Measurements from ENCODE around the gene ZNF555.
"Not testable (repeated sequence)": the region's sequence is repeated elsewhere in the genome, so short reads cannot be mapped to it uniquely, and the experiment has no call there.

The ZNF555 gene

GRCh38 chr19:2869618-2870017 lies 28.3 kb downstream of the ZNF555 start:
- DNase-seq (ENCODE audit: low spot score): no peak

- DNase-seq (ENCODE audit: low spot score): not testable (repeated sequence)
These were observed 30.9 kb downstream of the ZNF555 start for GRCh38 chr19:2872175-2872574.

GRCh38 chr19:2877398-2878331 lies 36.4 kb downstream of the ZNF555 start:
- DNase-seq (ENCODE audit: low spot score): no peak

GRCh38 chr19:2883686-2884439 lies 42.6 kb downstream of the ZNF555 start:
- DNase-seq (ENCODE audit: low spot score): peak; percentile 15

- no peak for DNase-seq (ENCODE audit: low spot score)
These were observed 44.5 kb downstream of the ZNF555 start for GRCh38 chr19:2885736-2886135.

- DNase-seq (ENCODE audit: low spot score): peak; percentile 72
These were observed 46.2 kb downstream of the ZNF555 start for GRCh38 chr19:2887391-2887914.

DNA sequence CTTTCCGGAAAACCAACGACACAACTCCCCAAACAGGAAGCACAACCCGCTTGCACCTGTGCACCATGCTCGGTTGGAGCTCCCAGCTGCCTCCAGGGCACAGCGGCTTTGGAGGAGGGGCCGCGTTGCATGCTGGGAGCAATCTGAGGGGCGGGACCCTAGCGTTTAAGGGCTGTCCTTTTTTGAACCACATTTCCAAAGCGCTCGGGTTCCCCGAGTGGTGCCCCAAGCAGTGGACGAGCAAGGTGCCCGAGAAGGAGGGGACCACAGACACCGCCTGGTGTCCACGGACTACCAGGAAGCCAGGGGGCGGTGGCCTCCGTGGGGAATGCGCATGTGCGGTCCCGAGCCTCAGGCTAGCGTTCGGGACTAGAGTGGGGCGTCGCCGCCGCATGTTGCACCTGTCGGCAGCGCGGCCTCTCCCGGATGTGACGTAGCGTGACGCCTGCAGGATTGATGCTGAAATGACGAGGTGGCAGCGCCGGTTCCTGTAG lies 47.5 kb downstream of the ZNF555 start:
- no peak for DNase-seq (ENCODE audit: low spot score)

GRCh38 chr19:2890531-2890930 lies 49.3 kb downstream of the ZNF555 start:
- DNase-seq (ENCODE audit: low spot score): not testable (repeated sequence)

DNA sequence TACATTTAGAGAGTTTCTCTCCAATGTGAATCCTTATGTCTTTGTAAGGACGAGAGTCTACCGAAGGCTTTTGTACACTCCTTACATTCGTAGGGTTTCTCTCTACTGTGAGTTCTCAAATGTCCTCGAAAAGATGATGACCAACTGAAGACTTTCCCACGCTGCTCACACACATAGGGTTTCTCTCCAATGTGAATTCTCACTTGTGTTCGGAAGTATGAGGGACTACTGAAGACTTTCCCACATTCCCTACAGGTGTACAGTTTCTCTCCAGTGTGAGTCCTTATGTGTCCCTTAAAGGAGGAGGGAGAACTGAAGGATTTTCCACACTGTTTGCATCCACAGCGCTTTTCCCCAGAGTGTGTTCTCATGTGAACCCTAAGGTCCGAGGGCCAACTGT lies 55.4 kb downstream of the ZNF555 start:
- no peak for DNase-seq (ENCODE audit: low spot score)

DNA sequence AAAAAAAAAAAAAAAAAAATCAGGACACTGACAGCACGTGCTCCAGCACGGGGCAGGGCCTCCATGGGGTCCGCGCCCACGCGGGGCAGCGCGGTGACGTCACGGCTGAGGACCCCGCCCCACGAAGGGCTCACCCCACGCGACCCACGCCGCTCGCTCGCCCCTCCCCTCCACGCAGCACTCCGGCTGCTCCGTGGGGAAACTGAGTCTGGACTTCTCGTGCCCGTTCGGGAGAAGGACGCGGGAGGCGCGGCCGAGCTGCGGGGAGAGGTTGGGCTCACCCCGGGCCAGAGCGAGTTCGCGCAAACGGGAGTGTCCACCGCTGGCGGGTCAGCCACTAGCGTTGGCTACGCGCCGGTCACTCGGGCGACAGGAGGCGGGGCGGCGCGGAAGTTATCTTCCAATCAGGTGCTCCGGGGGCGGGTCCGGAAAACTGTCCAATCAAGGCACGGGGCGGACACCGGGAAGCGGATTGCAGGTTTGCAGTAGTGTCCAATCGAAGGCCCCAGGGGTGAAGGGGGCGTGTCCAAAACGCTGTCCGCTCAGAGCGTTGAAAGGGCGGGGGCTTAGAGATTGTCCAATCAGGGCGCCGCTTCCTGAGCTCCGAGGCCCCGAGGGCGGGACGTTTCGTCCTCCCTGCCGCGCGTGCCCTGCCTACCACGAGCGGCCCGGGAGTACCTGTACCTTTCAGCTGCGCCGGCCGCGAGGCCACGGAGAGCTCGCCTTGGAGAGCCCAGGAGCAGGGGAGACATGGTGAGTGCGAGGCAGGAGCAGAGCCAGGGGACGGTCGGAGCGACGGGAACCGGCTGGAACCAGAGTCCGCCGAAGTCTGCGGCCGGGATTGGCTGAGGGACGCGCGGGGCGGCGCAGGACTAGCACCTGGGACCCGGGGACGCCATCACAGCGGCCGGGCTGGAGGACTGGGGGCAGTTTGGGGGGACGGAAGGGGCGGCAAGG lies 59.3 kb downstream of the ZNF555 start, which contains the start of gene ZNF57:
Gene ZNF57 (plus strand): TSS at position 633 of the 957 bp plus-strand sequence. CDS start 118 bp downstream, at position 751.
- DNase-seq (ENCODE audit: low spot score): peak; percentile 100

GRCh38 chr19:2902590-2903218 lies 61.4 kb downstream of the ZNF555 start:
- no peak for DNase-seq (ENCODE audit: low spot score)

- DNase-seq (ENCODE audit: low spot score): not testable (repeated sequence)
These were observed 62.1 kb downstream of the ZNF555 start for GRCh38 chr19:2903326-2903725.

DNA sequence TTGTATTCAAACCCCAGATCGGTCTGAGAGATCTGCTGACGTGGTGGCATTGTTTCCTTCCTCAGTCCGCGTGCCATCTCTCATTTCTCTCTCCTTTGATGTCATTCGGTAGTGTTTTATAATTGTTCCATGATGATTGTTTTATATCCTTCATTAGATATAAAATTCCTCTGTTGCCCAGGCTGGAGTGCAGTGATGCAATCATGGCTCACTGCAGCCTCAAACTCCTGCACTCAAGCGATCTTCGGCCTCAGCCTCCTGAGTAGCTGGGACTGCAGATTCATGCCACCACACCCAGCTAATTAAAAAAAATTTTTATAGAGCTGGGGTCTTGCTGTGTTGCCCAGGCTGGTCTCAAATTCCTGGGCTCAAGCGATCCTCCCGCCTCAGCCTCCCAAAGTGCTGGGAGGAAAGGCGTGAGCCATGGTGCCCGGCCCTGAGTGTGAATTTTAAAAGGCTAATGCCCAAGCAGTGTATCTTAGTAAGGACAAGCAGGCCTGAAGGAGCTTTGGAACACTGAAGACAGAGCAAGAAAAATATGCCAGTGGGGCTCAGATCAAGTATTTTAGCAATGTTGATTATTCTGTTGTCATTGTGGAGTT lies 64.7 kb downstream of the ZNF555 start:
- no peak for DNase-seq (ENCODE audit: low spot score)

- no peak for DNase-seq (ENCODE audit: low spot score)
These were observed 65.4 kb downstream of the ZNF555 start for GRCh38 chr19:2906631-2907195.

All from AG08395 (cell line).